GM19239 (cell line): ENCODE measurements around the gene NBEA.
A peak's percentile ranks its signal among the peaks of the same experiment; 100 is the strongest.

Experiments used
- DNase-seq: peaks from one replicate; pipeline ENCODE4 v3.0.0; 2011; ENCODE audit warnings: low spot score; ENCODE audit not compliant: insufficient read length
- FAIRE-seq: peaks from 2 replicates; lab custom pipeline; 2011; peaks lifted over from hg19 to GRCh38; lab: Jason Lieb, UNC

NBEA gene

GRCh38 chr13:35146686-35147085, 204.6 kb downstream of the NBEA start:
- DNase-seq: no peak
- no peak for FAIRE-seq

GRCh38 chr13:35157143-35157755, 215.2 kb downstream of the NBEA start:
- peak; percentile 0 for DNase-seq
- FAIRE-seq: peak; percentile 79

GRCh38 chr13:35159041-35159440, 217.0 kb downstream of the NBEA start:
- DNase-seq (no peak), FAIRE-seq (no peak)

GRCh38 chr13:35160896-35161295, 218.8 kb downstream of the NBEA start:
- FAIRE-seq (no peak), DNase-seq (no peak)

GRCh38 chr13:35162420-35162819, 220.3 kb downstream of the NBEA start:
- DNase-seq (no peak), FAIRE-seq (no peak)

- FAIRE-seq (peak; percentile 90), DNase-seq (no peak)
Observed at GRCh38 chr13:35163674-35164073, 221.6 kb downstream of the NBEA start.

GRCh38 chr13:35164324-35164932, 222.4 kb downstream of the NBEA start:
- DNase-seq (peak; percentile 0), FAIRE-seq (peak; percentile 87)

- no peak for DNase-seq
- FAIRE-seq: no peak
Observed at GRCh38 chr13:35165205-35165604, 223.1 kb downstream of the NBEA start.

GRCh38 chr13:35179494-35179893, 237.4 kb downstream of the NBEA start:
- DNase-seq (no peak), FAIRE-seq (no peak)

- DNase-seq: no peak
Observed at GRCh38 chr13:35179920-35180663, 238.0 kb downstream of the NBEA start.

GRCh38 chr13:35190241-35190640, 248.2 kb downstream of the NBEA start:
- DNase-seq (no peak), FAIRE-seq (no peak)

More at GRCh38 chr13:35179920-35180663, 238.0 kb downstream of the NBEA start:
- no peak for FAIRE-seq

- FAIRE-seq (no peak), DNase-seq (no peak)
Observed at GRCh38 chr13:35191883-35192282, 249.8 kb downstream of the NBEA start.

- FAIRE-seq (no peak), DNase-seq (no peak)
Observed at GRCh38 chr13:35198613-35199200, 256.6 kb downstream of the NBEA start.

GRCh38 chr13:35208587-35208986, 266.5 kb downstream of the NBEA start:
- no peak for FAIRE-seq
- no peak for DNase-seq

- no peak for DNase-seq
- no peak for FAIRE-seq
Observed at GRCh38 chr13:35210261-35210660, 268.2 kb downstream of the NBEA start.

- no peak for FAIRE-seq
- DNase-seq: no peak
Observed at GRCh38 chr13:35211949-35212348, 269.9 kb downstream of the NBEA start.

GRCh38 chr13:35213911-35214310, 271.8 kb downstream of the NBEA start:
- FAIRE-seq: no peak
- DNase-seq: no peak

GRCh38 chr13:35216131-35216530, 274.1 kb downstream of the NBEA start:
- no peak for DNase-seq
- FAIRE-seq: no peak

- FAIRE-seq: no peak
- no peak for DNase-seq
Observed at GRCh38 chr13:35219021-35219420, 277.0 kb downstream of the NBEA start.

- no peak for DNase-seq
- no peak for FAIRE-seq
Observed at GRCh38 chr13:35225159-35225558, 283.1 kb downstream of the NBEA start.

GRCh38 chr13:35225582-35225981, 283.5 kb downstream of the NBEA start:
- FAIRE-seq: no peak
- DNase-seq: no peak
